ENCODE results near the gene PRTG. TPM values are rescaled to one million over a fixed set of nuclear protein-coding genes. Genes with fewer than 3 reads are reported as not detected.

Gene PRTG
- total RNA-seq, result 4.7 and 5.6 TPM in 2 replicates

GRCh38 chr15:55742927-55743728 lies at the start of gene PRTG:
PRTG (minus strand) TSS chr15:55743152; CDS start chr15:55742931, 221 bp downstream.
- peak within 1 kb of the TSS; percentile 95 for H3K4me2 ChIP-seq (ENCODE audit: insufficient read depth, low read length)
- no peak within 1 kb of the TSS for H3K27ac ChIP-seq (ENCODE audit: low read depth, low read length)
- peak; percentile 97 for DNase-seq (ENCODE audit: insufficient read length, low spot score, missing footprints)
- H3K27me3 ChIP-seq (ENCODE audit: insufficient read depth, low read length), result peaks cover 27% of the 10 kb centered on the region
- H3K4me1 ChIP-seq (ENCODE audit: insufficient read depth, low read length), result peaks cover 13% of the 10 kb centered on the region
- H2AFZ ChIP-seq (ENCODE audit: low read length), result peak within 1 kb of the TSS; percentile 88
- no peaks in the 10 kb centered on the region for H4K20me1 ChIP-seq (ENCODE audit: insufficient read depth, low read length)
- TF ChIP-seq CTCF (IDR thresholded peaks at IDR 0.05; ENCODE audit: extremely low read depth, low read depth, low read length), result no peak
- no peaks in the 10 kb centered on the region for H3K36me3 ChIP-seq (ENCODE audit: insufficient read depth, low read length)
- peak within 1 kb of the TSS; percentile 82 for H3K4me3 ChIP-seq (ENCODE audit: insufficient read depth, low read length)
- H3K79me2 ChIP-seq (ENCODE audit: insufficient read depth, low read length), result no peaks in the 10 kb centered on the region
- H3K9me3 ChIP-seq (ENCODE audit: low read depth, low read length), result no peaks in the 10 kb centered on the region

GRCh38 chr15:55791551-55792400 lies 48.8 kb upstream of the PRTG start:
- TF ChIP-seq CTCF (IDR thresholded peaks at IDR 0.05; ENCODE audit: extremely low read depth, low read depth, low read length), result no peak
- peak overlapping the region; percentile 32 for H3K4me2 ChIP-seq (ENCODE audit: insufficient read depth, low read length)
- H3K79me2 ChIP-seq (ENCODE audit: insufficient read depth, low read length), result no peaks in the 10 kb centered on the region
- no peaks in the 10 kb centered on the region for H3K27me3 ChIP-seq (ENCODE audit: insufficient read depth, low read length)
- H4K20me1 ChIP-seq (ENCODE audit: insufficient read depth, low read length), result no peaks in the 10 kb centered on the region
- H2AFZ ChIP-seq (ENCODE audit: low read length), result peak overlapping the region; percentile 71
- no peaks in the 10 kb centered on the region for H3K36me3 ChIP-seq (ENCODE audit: insufficient read depth, low read length)
- peaks cover 12% of the 10 kb centered on the region for H3K4me1 ChIP-seq (ENCODE audit: insufficient read depth, low read length)
- DNase-seq (ENCODE audit: insufficient read length, low spot score, missing footprints), result no peak
- no peak overlapping the region for H3K4me3 ChIP-seq (ENCODE audit: insufficient read depth, low read length)
- peaks cover 2% of the 10 kb centered on the region for H3K9me3 ChIP-seq (ENCODE audit: low read depth, low read length)
- H3K27ac ChIP-seq (ENCODE audit: low read depth, low read length), result peak overlapping the region; percentile 49

- no peaks in the 10 kb centered on the region for H4K20me1 ChIP-seq (ENCODE audit: insufficient read depth, low read length)
- H3K9me3 ChIP-seq (ENCODE audit: low read depth, low read length), result peaks cover 2% of the 10 kb centered on the region
- no peaks in the 10 kb centered on the region for H3K36me3 ChIP-seq (ENCODE audit: insufficient read depth, low read length)
- no peak overlapping the region for H3K27ac ChIP-seq (ENCODE audit: low read depth, low read length)
- H3K4me2 ChIP-seq (ENCODE audit: insufficient read depth, low read length), result no peak overlapping the region
- no peaks in the 10 kb centered on the region for H3K27me3 ChIP-seq (ENCODE audit: insufficient read depth, low read length)
- H3K4me3 ChIP-seq (ENCODE audit: insufficient read depth, low read length), result no peak overlapping the region
- peaks cover 12% of the 10 kb centered on the region for H3K4me1 ChIP-seq (ENCODE audit: insufficient read depth, low read length)
- no peaks in the 10 kb centered on the region for H3K79me2 ChIP-seq (ENCODE audit: insufficient read depth, low read length)
- H2AFZ ChIP-seq (ENCODE audit: low read length), result no peak overlapping the region
- peak; percentile 71 for TF ChIP-seq CTCF (IDR thresholded peaks at IDR 0.05; ENCODE audit: extremely low read depth, low read depth, low read length)
- no peak for DNase-seq (ENCODE audit: insufficient read length, low spot score, missing footprints)
These were observed 46.2 kb upstream of the PRTG start for GRCh38 chr15:55789066-55789660.
